ENCODE measurements around the gene STK39. TPM values are rescaled to one million over a fixed set of nuclear protein-coding genes. Genes with fewer than 3 reads are reported as not detected.

Gene STK39
- total and polyA plus RNA-seq, 2 of the 4 experiments (the other 2 are of a cell fraction) = 11.8 to 16.4 TPM

DNA sequence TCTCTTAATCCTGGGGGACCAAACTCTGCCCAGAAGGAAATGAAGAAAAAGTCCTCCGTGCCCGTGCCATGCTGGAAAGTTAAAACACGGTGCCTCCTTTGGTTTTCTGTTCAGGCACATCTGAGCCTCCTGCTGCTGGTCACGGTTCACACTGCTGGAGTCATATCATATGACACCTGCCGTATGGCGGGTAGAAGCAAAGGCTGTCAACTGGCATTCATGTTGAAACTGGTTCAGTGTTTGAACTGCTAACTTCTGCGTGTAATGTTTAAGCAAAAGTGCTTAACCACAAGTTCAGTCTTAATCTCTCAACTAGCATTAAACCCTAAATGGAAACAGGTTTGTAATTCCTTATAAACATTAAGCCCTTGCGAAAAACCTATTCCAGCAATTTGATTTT is 3.1 kb downstream of the STK39 start:
- H3K4me3 ChIP-seq (ENCODE audit: insufficient read depth, low read depth, low read length) = no peak overlapping the region
- H3K14ac ChIP-seq (replicated peaks; ENCODE audit: low read depth, low read length) = no peak overlapping the region; the same call in 1 of the 2 replicates
- TSS peak; percentile 7 for BruUV-seq (replicated peaks)
- H3K23ac ChIP-seq (ENCODE audit: low read depth, low read length) = peak overlapping the region; percentile 22; the same call in 1 of the 2 replicates
- peak overlapping the region; percentile 6 for H2AK9ac ChIP-seq (replicated peaks; ENCODE audit: low read depth, low read length, poor library complexity)
- H2BK120ac ChIP-seq (ENCODE audit: low read depth, low read length) = peak overlapping the region; percentile 41; the same call in 1 of the 2 replicates
- dilution Hi-C loops (cut with HindIII; ENCODE audit: low sequenced_read_pairs, unreplicated experiment) (no loop called here), in situ Hi-C loops (cut with MboI; ENCODE audit: low sequenced_read_pairs) (no loop called here), intact Hi-C loops (cut with micrococcal nuclease) (loop anchor here (10.0 kb wide), 1 partner anchor 210 kb away; the partner anchor contains the start of gene CERS6)
- no peak for ATAC-seq (ENCODE audit: low read depth)
- H3K9me3 ChIP-seq (ENCODE audit: control insufficient read depth, insufficient read depth, low read length) = no peaks in the 10 kb centered on the region
- H4K91ac ChIP-seq (ENCODE audit: insufficient read depth, low read depth, low read length) = peak overlapping the region; percentile 16; the same call in 1 of the 2 replicates
- H3K36me3 ChIP-seq (ENCODE audit: control insufficient read depth, insufficient read depth, low read length) = no peaks in the 10 kb centered on the region
- no peak overlapping the region; a peak in 1 of 4 replicates for H4K8ac ChIP-seq (ENCODE audit: low read depth in 2 of 2, low read length in 2 of 2)
- ChIA-PET POLR2A (ENCODE audit: unreplicated experiment) (no interaction called here), CTCF (no interaction called here)
- peaks cover 37% of the 10 kb centered on the region for H4K20me1 ChIP-seq (ENCODE audit: insufficient read depth, low read length)
- TF ChIP-seq, protein P1, sequence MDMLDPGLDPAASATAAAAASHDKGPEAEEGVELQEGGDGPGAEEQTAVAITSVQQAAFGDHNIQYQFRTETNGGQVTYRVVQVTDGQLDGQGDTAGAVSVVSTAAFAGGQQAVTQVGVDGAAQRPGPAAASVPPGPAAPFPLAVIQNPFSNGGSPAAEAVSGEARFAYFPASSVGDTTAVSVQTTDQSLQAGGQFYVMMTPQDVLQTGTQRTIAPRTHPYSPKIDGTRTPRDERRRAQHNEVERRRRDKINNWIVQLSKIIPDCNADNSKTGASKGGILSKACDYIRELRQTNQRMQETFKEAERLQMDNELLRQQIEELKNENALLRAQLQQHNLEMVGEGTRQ (IDR thresholded peaks at IDR 0.05; ENCODE audit: low read depth, low read length) = no peak
- peak overlapping the region; percentile 5; the same call in 1 of the 3 replicates for H2BK15ac ChIP-seq (ENCODE audit: low read depth, low read length)
- peak overlapping the region; percentile 48; the same call in 1 of the 2 replicates for H2AK5ac ChIP-seq (ENCODE audit: low read depth, low read length)
- peaks cover 37 to 62% of the 10 kb centered on the region in 2 experiments for H3K79me1 ChIP-seq (ENCODE audit: low read depth in 1 of 2, low read length in 2 of 2)
- H3K9me1 ChIP-seq (ENCODE audit: insufficient read depth, low read length) = peaks cover 16% of the 10 kb centered on the region
- H3K27ac ChIP-seq (ENCODE audit: insufficient read depth, low read length) = no peak overlapping the region
- no peak overlapping the region for H4K5ac ChIP-seq (ENCODE audit: low read depth, low read length)
- H3K27me3 ChIP-seq (ENCODE audit: control insufficient read depth, insufficient read depth, low read length) = no peaks in the 10 kb centered on the region
- H2BK5ac ChIP-seq (ENCODE audit: low read depth, low read length, poor library complexity, severe bottlenecking) = no peak overlapping the region
- H2BK20ac ChIP-seq (ENCODE audit: low read depth, low read length) = no peak overlapping the region; the same call in 1 of the 2 replicates
- peaks cover 16% of the 10 kb centered on the region for H3K4me1 ChIP-seq (ENCODE audit: control insufficient read depth, insufficient read depth, low read length)
- H3K4ac ChIP-seq (ENCODE audit: low read depth, low read length) = peak overlapping the region; percentile 58; the same call in 1 of the 2 replicates
- no peak overlapping the region for H3K18ac ChIP-seq (ENCODE audit: low read depth, low read length)
- H3K56ac ChIP-seq (ENCODE audit: extremely low read depth, insufficient read depth, low read length) = no peak overlapping the region
- no peak for DNase-seq
- H2AFZ ChIP-seq (replicated peaks; ENCODE audit: low read length, poor library complexity) = no peak overlapping the region
- H3K4me2 ChIP-seq (ENCODE audit: low read depth, low read length) = peak overlapping the region; percentile 23
- H3K9ac ChIP-seq (ENCODE audit: low read depth, low read length) = no peak overlapping the region
- 76% methylated on average over 3 of the region's 8 CpGs; no CpG with 5 or more reads in 1 of the 2 experiments for WGBS, 2 experiments (ENCODE audit: extremely low coverage in 2 of 2, insufficient read length in 1 of 2)
